OCI-LY3 (cell line): ENCODE measurements around the gene SCGB2B2.

ENCODE experiments used
- EZH2phosphoT487 ChIP-seq: fragments of 200-600 bp; shearing (Covaris generic); IDR thresholded peaks from 2 replicates; pipeline ENCODE4 v1.6.1; 2018; ENCODE audit warnings: antibody characterized with exemption, mixed run types, low read depth
- TF ChIP-seq, protein P1 (sequence below): fragments of 200-600, 300-600 bp; sonication (generic); IDR thresholded peaks from 2 replicates; pipeline ENCODE4 v1.5.1; 2014; ENCODE audit warnings: antibody characterized with exemption, low read length, low read depth

DNA sequence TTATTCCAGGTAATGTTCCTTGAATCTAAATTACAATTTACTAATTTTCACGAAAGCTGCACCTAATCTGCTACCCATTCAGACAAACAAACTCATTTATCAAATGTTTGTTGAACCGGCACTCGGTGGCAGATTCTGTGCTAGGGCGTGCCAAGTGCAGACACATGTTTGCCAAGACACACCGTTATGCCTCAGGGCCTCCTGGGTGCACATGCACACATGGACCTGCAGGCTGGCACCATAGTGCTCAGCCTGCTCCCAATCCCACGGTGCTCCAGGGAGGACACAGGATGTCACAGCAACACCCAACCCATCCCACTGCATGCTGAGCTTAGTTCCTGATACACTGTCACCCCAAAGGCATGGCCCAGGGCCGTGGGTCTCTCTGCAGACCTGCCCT is 7.7 kb downstream of the SCGB2B2 start:
- TF ChIP-seq, protein P1, sequence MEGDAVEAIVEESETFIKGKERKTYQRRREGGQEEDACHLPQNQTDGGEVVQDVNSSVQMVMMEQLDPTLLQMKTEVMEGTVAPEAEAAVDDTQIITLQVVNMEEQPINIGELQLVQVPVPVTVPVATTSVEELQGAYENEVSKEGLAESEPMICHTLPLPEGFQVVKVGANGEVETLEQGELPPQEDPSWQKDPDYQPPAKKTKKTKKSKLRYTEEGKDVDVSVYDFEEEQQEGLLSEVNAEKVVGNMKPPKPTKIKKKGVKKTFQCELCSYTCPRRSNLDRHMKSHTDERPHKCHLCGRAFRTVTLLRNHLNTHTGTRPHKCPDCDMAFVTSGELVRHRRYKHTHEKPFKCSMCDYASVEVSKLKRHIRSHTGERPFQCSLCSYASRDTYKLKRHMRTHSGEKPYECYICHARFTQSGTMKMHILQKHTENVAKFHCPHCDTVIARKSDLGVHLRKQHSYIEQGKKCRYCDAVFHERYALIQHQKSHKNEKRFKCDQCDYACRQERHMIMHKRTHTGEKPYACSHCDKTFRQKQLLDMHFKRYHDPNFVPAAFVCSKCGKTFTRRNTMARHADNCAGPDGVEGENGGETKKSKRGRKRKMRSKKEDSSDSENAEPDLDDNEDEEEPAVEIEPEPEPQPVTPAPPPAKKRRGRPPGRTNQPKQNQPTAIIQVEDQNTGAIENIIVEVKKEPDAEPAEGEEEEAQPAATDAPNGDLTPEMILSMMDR = no peak
- no peak for TF ChIP-seq EZH2phosphoT487
